Limb (tissue), 2 donors: ENCODE data around the gene ACAP1.

Experiments
- DNase-seq, 2 donors: peaks; one replicate each; pipeline ENCODE4 v3.0.0-alpha.2; 2016; ENCODE audit errors: extremely low spot score in 2 of 2

Gene ACAP1

GRCh38 chr17:7309628-7310027 lies 26.7 kb upstream of the ACAP1 start:
- no peak for DNase-seq

- no peak for DNase-seq
Measured at GRCh38 chr17:7311110-7311705, 25.1 kb upstream of the ACAP1 start.

- no peak for DNase-seq
Measured at GRCh38 chr17:7312432-7313087, 23.8 kb upstream of the ACAP1 start.

GRCh38 chr17:7313088-7313889 lies 23.0 kb upstream of the ACAP1 start:
- no peak for DNase-seq

- no peak for DNase-seq
Measured at GRCh38 chr17:7313890-7314718, 22.2 kb upstream of the ACAP1 start.

GRCh38 chr17:7314719-7315569 lies 21.4 kb upstream of the ACAP1 start, which contains the start of gene GPS2:
Gene GPS2, minus strand, starts transcription at chr17:7315360. Its CDS starts 308 bp downstream, at chr17:7315052.
- DNase-seq = peak; percentile 84 to 95

- no peak for DNase-seq
Measured at GRCh38 chr17:7315570-7316235, 20.6 kb upstream of the ACAP1 start.

GRCh38 chr17:7317161-7317803 lies 19.0 kb upstream of the ACAP1 start:
- no peak for DNase-seq

- DNase-seq = no peak
Measured at GRCh38 chr17:7318121-7318860, 18.0 kb upstream of the ACAP1 start.

- DNase-seq = no peak
Measured at GRCh38 chr17:7321466-7321865, 14.9 kb upstream of the ACAP1 start.

- no peak for DNase-seq
Measured at GRCh38 chr17:7322520-7323194, 13.7 kb upstream of the ACAP1 start.

- peak in 1 of 2 donors; percentile 77 for DNase-seq
Measured at GRCh38 chr17:7323731-7324437, 12.4 kb upstream of the ACAP1 start.

- no peak for DNase-seq
Measured at GRCh38 chr17:7324438-7324779, 11.9 kb upstream of the ACAP1 start.

- DNase-seq = no peak
Measured at GRCh38 chr17:7325031-7325528, 11.2 kb upstream of the ACAP1 start.

GRCh38 chr17:7326186-7326585 lies 10.1 kb upstream of the ACAP1 start:
- no peak for DNase-seq

GRCh38 chr17:7327056-7327455 lies 9.3 kb upstream of the ACAP1 start:
- DNase-seq = no peak

GRCh38 chr17:7327501-7327900 lies 8.8 kb upstream of the ACAP1 start:
- no peak for DNase-seq

- no peak for DNase-seq
Measured at GRCh38 chr17:7328009-7328408, 8.3 kb upstream of the ACAP1 start.
